Ishikawa (cell line): ENCODE results near the gene CERCAM.

Experiments used
- REST ChIP-seq: IDR thresholded peaks from 2 replicates; pipeline ENCODE4 v1.6.1; 2012; ENCODE audit warnings: low read depth, mild to moderate bottlenecking
- USF1 ChIP-seq: IDR thresholded peaks from 2 replicates; pipeline ENCODE4 v1.6.1; 2012

- TF ChIP-seq REST (no peak), USF1 (no peak)
Observed at GRCh38 chr9:128414461-128414860, 6.2 kb upstream of the CERCAM start.
